Subcutaneous adipose tissue (tissue), 4 donors: ENCODE measurements around the gene NME2. TPM values are rescaled to one million over a fixed set of nuclear protein-coding genes. Genes with fewer than 3 reads are reported as not detected.

Experiments used
- total RNA-seq, 4 donors: library from RNA; depleted of rRNA; stranded (reverse); fragments of >200 nt; gene quantifications; one replicate each; pipeline ENCODE4 v1.1.0, GENCODE V29; 2016
- TF ChIP-seq, protein P1 (sequence below): fragments of 450-650 bp; IDR thresholded peaks from one replicate; pipeline ENCODE4 v1.5.1; 2016; ENCODE audit warnings: low read depth, mild to moderate bottlenecking, control low read depth, antibody characterized with exemption, moderate library complexity

Gene NME2
- total RNA-seq, 4 donors from 2014 or later, result 254 to 500 (median 385) TPM

DNA sequence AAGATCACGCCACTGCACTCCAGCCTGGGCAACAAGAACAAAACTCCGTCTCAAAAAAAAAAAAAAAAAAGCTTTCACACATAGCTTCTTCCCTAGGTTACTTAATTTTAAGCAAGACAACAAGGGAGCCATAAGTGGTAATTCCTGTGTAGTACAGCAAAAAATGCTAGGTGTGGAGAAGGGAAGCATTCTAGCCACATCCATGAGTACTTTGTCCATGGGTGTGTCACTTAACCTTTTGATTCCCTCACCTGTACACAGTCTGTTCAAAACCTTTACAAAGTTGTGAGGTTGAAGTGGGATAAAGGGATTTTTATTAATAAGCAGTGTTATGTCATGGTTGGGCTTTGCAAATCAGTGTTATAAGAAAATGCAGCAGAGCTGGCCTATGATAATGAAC, 4.5 kb downstream of the NME2 start:
- TF ChIP-seq, protein P1, sequence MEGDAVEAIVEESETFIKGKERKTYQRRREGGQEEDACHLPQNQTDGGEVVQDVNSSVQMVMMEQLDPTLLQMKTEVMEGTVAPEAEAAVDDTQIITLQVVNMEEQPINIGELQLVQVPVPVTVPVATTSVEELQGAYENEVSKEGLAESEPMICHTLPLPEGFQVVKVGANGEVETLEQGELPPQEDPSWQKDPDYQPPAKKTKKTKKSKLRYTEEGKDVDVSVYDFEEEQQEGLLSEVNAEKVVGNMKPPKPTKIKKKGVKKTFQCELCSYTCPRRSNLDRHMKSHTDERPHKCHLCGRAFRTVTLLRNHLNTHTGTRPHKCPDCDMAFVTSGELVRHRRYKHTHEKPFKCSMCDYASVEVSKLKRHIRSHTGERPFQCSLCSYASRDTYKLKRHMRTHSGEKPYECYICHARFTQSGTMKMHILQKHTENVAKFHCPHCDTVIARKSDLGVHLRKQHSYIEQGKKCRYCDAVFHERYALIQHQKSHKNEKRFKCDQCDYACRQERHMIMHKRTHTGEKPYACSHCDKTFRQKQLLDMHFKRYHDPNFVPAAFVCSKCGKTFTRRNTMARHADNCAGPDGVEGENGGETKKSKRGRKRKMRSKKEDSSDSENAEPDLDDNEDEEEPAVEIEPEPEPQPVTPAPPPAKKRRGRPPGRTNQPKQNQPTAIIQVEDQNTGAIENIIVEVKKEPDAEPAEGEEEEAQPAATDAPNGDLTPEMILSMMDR, result no peak

DNA sequence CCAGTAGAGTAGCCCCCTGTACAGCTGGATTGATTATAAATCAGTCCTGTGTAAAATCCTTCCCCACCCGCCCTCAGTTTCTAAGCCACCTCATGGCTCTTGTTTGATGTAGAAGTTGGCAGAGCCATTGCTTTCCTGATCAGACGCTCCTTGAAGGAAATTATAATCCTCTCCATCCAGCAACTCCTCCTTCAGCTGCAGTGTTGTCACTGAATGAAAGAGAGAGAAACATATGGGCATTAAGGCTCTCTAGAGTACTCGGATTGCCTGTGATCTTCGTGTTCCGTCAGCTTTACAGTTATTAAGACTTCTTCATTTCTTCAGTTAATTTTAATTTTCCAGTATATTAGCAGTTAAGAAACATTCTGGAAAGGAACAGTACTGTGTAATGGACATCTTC, 14.3 kb downstream of the NME2 start:
- TF ChIP-seq, protein P1, result no peak

DNA sequence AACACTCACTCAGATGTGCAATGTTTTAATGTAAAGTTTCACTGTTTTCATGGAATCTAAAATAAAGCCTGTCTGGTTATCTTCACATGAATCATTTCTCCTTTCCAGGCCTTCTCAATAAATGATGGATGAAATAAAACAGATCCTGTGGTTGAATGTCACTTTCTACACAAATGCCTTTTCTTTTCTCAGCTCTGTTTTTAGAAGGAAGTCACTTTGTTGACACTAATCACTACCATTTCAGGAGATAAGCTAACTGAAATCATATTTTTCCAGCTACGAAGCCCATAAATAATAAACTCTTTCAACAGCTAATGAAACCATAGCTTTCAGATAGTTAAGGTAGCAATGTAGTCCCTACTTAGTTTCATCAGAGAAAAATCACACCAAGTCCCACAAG, 17.9 kb downstream of the NME2 start:
- TF ChIP-seq, protein P1, result no peak

DNA sequence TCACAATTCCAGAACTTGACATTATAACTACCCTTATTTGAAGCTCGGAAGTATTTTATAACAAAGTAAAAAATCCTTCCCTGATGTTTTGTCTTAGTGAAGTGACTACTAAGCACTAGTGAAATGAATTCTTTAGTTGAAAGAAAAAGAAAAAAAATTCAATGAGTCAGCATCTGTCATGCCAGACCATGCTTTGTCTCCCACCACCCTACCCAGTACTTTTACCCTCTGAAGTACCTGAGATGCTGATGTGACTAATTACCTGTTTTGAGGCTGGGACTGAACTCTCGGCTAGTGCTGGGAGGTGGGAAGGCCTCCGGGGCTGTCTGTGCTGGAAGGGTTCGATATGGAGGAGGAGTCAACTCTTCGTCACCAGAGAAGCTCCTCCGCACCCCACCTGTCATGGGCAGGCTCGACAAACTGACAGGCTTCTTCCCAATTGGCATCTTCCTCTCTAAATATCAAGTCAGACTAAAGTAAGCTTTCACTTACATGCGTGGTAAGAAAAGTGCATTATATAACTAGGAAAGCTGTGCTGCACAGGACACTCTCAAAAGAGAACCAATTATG, 19.6 kb downstream of the NME2 start:
- TF ChIP-seq, protein P1, result no peak

DNA sequence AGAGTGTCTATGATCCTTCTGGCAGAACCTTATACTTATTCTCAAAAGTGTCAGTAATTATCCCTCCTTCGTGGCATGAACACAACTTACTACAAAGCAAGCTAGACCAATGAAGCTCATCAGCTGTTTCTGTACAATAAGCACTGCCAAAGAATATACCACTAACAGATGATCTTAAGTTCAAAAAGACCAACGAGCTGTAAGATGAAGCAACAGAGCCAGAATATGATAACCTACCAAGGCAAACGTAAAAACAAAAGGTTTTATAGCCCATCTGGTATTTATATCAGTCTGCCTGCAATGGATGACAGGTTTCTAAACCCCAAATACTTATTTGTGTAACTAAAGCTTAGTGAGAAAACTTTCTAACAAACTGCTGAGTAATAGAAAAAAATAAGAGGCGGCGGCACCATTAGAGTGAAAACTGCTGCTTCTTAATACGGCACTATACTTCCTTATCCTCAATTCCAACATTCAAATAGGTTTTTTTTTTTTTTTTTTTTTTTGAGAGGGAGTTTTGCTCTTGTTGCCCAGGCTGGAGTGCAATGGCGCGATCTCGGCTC, 22.1 kb downstream of the NME2 start:
- TF ChIP-seq, protein P1, result no peak

DNA sequence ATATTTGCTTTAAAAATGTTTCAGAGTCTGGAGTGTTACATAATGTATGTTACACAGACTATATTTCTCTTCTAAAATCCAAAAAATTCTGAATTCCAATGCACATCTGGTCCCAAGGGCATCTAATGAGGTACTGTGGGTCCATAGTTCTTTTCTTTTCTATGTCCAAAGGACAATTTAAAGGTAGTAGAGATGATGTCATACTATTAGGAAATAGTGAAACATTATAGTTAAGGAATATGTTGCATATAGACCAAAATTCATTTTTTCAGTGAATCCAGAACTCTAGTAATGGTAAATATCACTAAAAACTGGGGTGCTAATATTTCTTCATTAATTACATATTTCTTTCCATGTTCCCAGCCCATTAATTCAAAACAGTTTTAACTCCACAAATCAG, 23.0 kb downstream of the NME2 start:
- TF ChIP-seq, protein P1, result no peak

DNA sequence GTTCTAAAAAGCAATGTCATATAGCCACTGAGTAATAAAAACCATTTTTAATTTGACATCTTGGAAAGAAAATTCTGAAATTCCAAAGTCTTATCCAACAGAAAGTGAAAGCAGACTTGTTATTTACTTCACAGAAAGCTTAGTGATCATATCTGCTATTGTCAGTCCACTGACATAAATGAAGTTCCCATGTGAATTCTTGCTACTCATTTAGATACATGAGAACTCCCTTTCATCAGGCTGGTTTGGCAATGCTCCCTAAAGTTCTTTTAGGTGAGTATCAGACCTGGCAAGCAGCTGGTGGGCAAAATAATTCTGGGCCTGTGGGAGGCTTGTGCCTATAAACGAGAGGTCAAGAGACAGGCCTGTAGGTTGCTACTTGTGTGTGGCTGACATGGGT, 23.4 kb downstream of the NME2 start:
- TF ChIP-seq, protein P1, result no peak
